ENCODE results near the gene LRRC63.

The LRRC63 gene

GRCh38 chr13:46303742-46304385, 92.1 kb downstream of the LRRC63 start:
- Histone ChIP-seq H3K4me3 (ENCODE audit: insufficient read depth, low read depth, low read length) (no peak overlapping the region), H3K27ac (ENCODE audit: insufficient read depth, low read depth, low read length, poor library complexity, severe bottlenecking) (no peak overlapping the region), H3K4me1 (ENCODE audit: control insufficient read depth, insufficient read depth, low read length) (no peaks in the 10 kb centered on the region), H3K27me3 (ENCODE audit: control insufficient read depth, insufficient read depth, low read length, poor library complexity, severe bottlenecking) (no peaks in the 10 kb centered on the region), H3K36me3 (ENCODE audit: control insufficient read depth, insufficient read depth, low read length) (no peaks in the 10 kb centered on the region), H3K9me3 (ENCODE audit: control insufficient read depth, low read length) (no peaks in the 10 kb centered on the region)
- WGBS, 2 experiments: 91 to 93% methylated on average over 5 to 7 of the region's 7 CpGs

- Histone ChIP-seq H3K4me3 (ENCODE audit: insufficient read depth, low read depth, low read length) (no peak overlapping the region), H3K27ac (ENCODE audit: insufficient read depth, low read depth, low read length, poor library complexity, severe bottlenecking) (no peak overlapping the region), H3K9me3 (ENCODE audit: control insufficient read depth, low read length) (no peaks in the 10 kb centered on the region), H3K4me1 (ENCODE audit: control insufficient read depth, insufficient read depth, low read length) (no peaks in the 10 kb centered on the region), H3K36me3 (ENCODE audit: control insufficient read depth, insufficient read depth, low read length) (no peaks in the 10 kb centered on the region), H3K27me3 (ENCODE audit: control insufficient read depth, insufficient read depth, low read length, poor library complexity, severe bottlenecking) (no peaks in the 10 kb centered on the region)
- WGBS, 2 experiments: 88 to 90% methylated on average over 2 to 3 of the region's 3 CpGs
Observed at GRCh38 chr13:46304546-46304945, 92.8 kb downstream of the LRRC63 start.

GRCh38 chr13:46307554-46307953, 95.8 kb downstream of the LRRC63 start:
- Histone ChIP-seq H3K4me1 (ENCODE audit: control insufficient read depth, insufficient read depth, low read length) (no peaks in the 10 kb centered on the region), H3K9me3 (ENCODE audit: control insufficient read depth, low read length) (no peaks in the 10 kb centered on the region), H3K36me3 (ENCODE audit: control insufficient read depth, insufficient read depth, low read length) (no peaks in the 10 kb centered on the region), H3K27ac (ENCODE audit: insufficient read depth, low read depth, low read length, poor library complexity, severe bottlenecking) (no peak overlapping the region), H3K27me3 (ENCODE audit: control insufficient read depth, insufficient read depth, low read length, poor library complexity, severe bottlenecking) (no peaks in the 10 kb centered on the region), H3K4me3 (ENCODE audit: insufficient read depth, low read depth, low read length) (no peak overlapping the region)
- 100% methylated on average over 1 of the region's 1 CpG for WGBS, 2 experiments

GRCh38 chr13:46310066-46310465, 98.3 kb downstream of the LRRC63 start:
- no peaks in the 10 kb centered on the region for H3K9me3 ChIP-seq (ENCODE audit: control insufficient read depth, low read length)
- no peaks in the 10 kb centered on the region for H3K36me3 ChIP-seq (ENCODE audit: control insufficient read depth, insufficient read depth, low read length)
- H3K27me3 ChIP-seq (ENCODE audit: control insufficient read depth, insufficient read depth, low read length, poor library complexity, severe bottlenecking): no peaks in the 10 kb centered on the region
- 80 to 81% methylated on average over 1 of the region's 1 CpG for WGBS, 2 experiments
- H3K27ac ChIP-seq (ENCODE audit: insufficient read depth, low read depth, low read length, poor library complexity, severe bottlenecking): no peak overlapping the region
- H3K4me3 ChIP-seq (ENCODE audit: insufficient read depth, low read depth, low read length): no peak overlapping the region
- H3K4me1 ChIP-seq (ENCODE audit: control insufficient read depth, insufficient read depth, low read length): no peaks in the 10 kb centered on the region

- Histone ChIP-seq H3K4me1 (ENCODE audit: control insufficient read depth, insufficient read depth, low read length) (no peaks in the 10 kb centered on the region), H3K36me3 (ENCODE audit: control insufficient read depth, insufficient read depth, low read length) (no peaks in the 10 kb centered on the region), H3K27me3 (ENCODE audit: control insufficient read depth, insufficient read depth, low read length, poor library complexity, severe bottlenecking) (no peaks in the 10 kb centered on the region), H3K4me3 (ENCODE audit: insufficient read depth, low read depth, low read length) (no peak overlapping the region), H3K9me3 (ENCODE audit: control insufficient read depth, low read length) (no peaks in the 10 kb centered on the region), H3K27ac (ENCODE audit: insufficient read depth, low read depth, low read length, poor library complexity, severe bottlenecking) (no peak overlapping the region)
- WGBS, 2 experiments: 90 to 100% methylated on average over 1 of the region's 2 CpGs
Observed at GRCh38 chr13:46311217-46311616, 99.5 kb downstream of the LRRC63 start.

GRCh38 chr13:46313024-46313423, 101.3 kb downstream of the LRRC63 start:
- Histone ChIP-seq H3K36me3 (ENCODE audit: control insufficient read depth, insufficient read depth, low read length) (no peaks in the 10 kb centered on the region), H3K4me1 (ENCODE audit: control insufficient read depth, insufficient read depth, low read length) (no peaks in the 10 kb centered on the region), H3K27me3 (ENCODE audit: control insufficient read depth, insufficient read depth, low read length, poor library complexity, severe bottlenecking) (no peaks in the 10 kb centered on the region), H3K9me3 (ENCODE audit: control insufficient read depth, low read length) (no peaks in the 10 kb centered on the region), H3K4me3 (ENCODE audit: insufficient read depth, low read depth, low read length) (no peak overlapping the region), H3K27ac (ENCODE audit: insufficient read depth, low read depth, low read length, poor library complexity, severe bottlenecking) (no peak overlapping the region)
- 83 to 87% methylated on average over 1 of the region's 1 CpG for WGBS, 2 experiments

GRCh38 chr13:46313432-46314257, 101.9 kb downstream of the LRRC63 start:
- WGBS, 2 experiments: 90 to 92% methylated on average over 4 of the region's 6 CpGs

GRCh38 chr13:46314587-46314986, 102.9 kb downstream of the LRRC63 start:
- WGBS, 2 experiments: no CpG with 5 or more reads among the region's 1 CpG

More at GRCh38 chr13:46313432-46314257, 101.9 kb downstream of the LRRC63 start:
- Histone ChIP-seq H3K36me3 (ENCODE audit: control insufficient read depth, insufficient read depth, low read length) (no peaks in the 10 kb centered on the region), H3K4me3 (ENCODE audit: insufficient read depth, low read depth, low read length) (no peak overlapping the region), H3K4me1 (ENCODE audit: control insufficient read depth, insufficient read depth, low read length) (no peaks in the 10 kb centered on the region), H3K27me3 (ENCODE audit: control insufficient read depth, insufficient read depth, low read length, poor library complexity, severe bottlenecking) (no peaks in the 10 kb centered on the region), H3K27ac (ENCODE audit: insufficient read depth, low read depth, low read length, poor library complexity, severe bottlenecking) (no peak overlapping the region), H3K9me3 (ENCODE audit: control insufficient read depth, low read length) (no peaks in the 10 kb centered on the region)

GRCh38 chr13:46315036-46315435, 103.3 kb downstream of the LRRC63 start:
- H3K4me1 ChIP-seq (ENCODE audit: control insufficient read depth, insufficient read depth, low read length): no peaks in the 10 kb centered on the region

More at GRCh38 chr13:46314587-46314986, 102.9 kb downstream of the LRRC63 start:
- no peaks in the 10 kb centered on the region for H3K36me3 ChIP-seq (ENCODE audit: control insufficient read depth, insufficient read depth, low read length)
- no peaks in the 10 kb centered on the region for H3K4me1 ChIP-seq (ENCODE audit: control insufficient read depth, insufficient read depth, low read length)
- no peaks in the 10 kb centered on the region for H3K27me3 ChIP-seq (ENCODE audit: control insufficient read depth, insufficient read depth, low read length, poor library complexity, severe bottlenecking)
- no peak overlapping the region for H3K27ac ChIP-seq (ENCODE audit: insufficient read depth, low read depth, low read length, poor library complexity, severe bottlenecking)
- H3K4me3 ChIP-seq (ENCODE audit: insufficient read depth, low read depth, low read length): no peak overlapping the region
- no peaks in the 10 kb centered on the region for H3K9me3 ChIP-seq (ENCODE audit: control insufficient read depth, low read length)

GRCh38 chr13:46315491-46316075, 103.9 kb downstream of the LRRC63 start:
- Histone ChIP-seq H3K27me3 (ENCODE audit: control insufficient read depth, insufficient read depth, low read length, poor library complexity, severe bottlenecking) (no peaks in the 10 kb centered on the region), H3K4me3 (ENCODE audit: insufficient read depth, low read depth, low read length) (no peak overlapping the region), H3K36me3 (ENCODE audit: control insufficient read depth, insufficient read depth, low read length) (no peaks in the 10 kb centered on the region), H3K4me1 (ENCODE audit: control insufficient read depth, insufficient read depth, low read length) (no peaks in the 10 kb centered on the region), H3K9me3 (ENCODE audit: control insufficient read depth, low read length) (no peaks in the 10 kb centered on the region), H3K27ac (ENCODE audit: insufficient read depth, low read depth, low read length, poor library complexity, severe bottlenecking) (no peak overlapping the region)
- 93 to 97% methylated on average over 6 of the region's 6 CpGs for WGBS, 2 experiments

More at GRCh38 chr13:46315036-46315435, 103.3 kb downstream of the LRRC63 start:
- no peaks in the 10 kb centered on the region for H3K9me3 ChIP-seq (ENCODE audit: control insufficient read depth, low read length)
- no peak overlapping the region for H3K4me3 ChIP-seq (ENCODE audit: insufficient read depth, low read depth, low read length)
- H3K36me3 ChIP-seq (ENCODE audit: control insufficient read depth, insufficient read depth, low read length): no peaks in the 10 kb centered on the region
- H3K27ac ChIP-seq (ENCODE audit: insufficient read depth, low read depth, low read length, poor library complexity, severe bottlenecking): no peak overlapping the region
- no peaks in the 10 kb centered on the region for H3K27me3 ChIP-seq (ENCODE audit: control insufficient read depth, insufficient read depth, low read length, poor library complexity, severe bottlenecking)
